GM10248 (cell line): ENCODE data around the gene MAN1A2.
"Not testable (repeated sequence)": the region's sequence is repeated elsewhere in the genome, so short reads cannot be mapped to it uniquely, and the experiment has no call there.

Experiments used
- CTCF ChIA-PET: fragments of 300-600 bp; sonication (Branson Sonifier 250); formaldehyde crosslinking; extraction: SDS; loops from one replicate; lab custom pipeline; 2021; ENCODE audit warnings: antibody characterized with exemption; lab: Yijun Ruan, JAX
- POLR2A ChIA-PET: fragments of 350-650 bp; sonication (Branson Sonifier 250); formaldehyde crosslinking; extraction: SDS; loops from one replicate; lab custom pipeline; 2020; ENCODE audit warnings: antibody characterized with exemption; lab: Yijun Ruan, JAX
- DNase-seq: peaks from one replicate; pipeline ENCODE4 v3.0.0; 2012; ENCODE audit errors: extremely low spot score
- TF ChIP-seq, protein P1 (sequence below): IDR thresholded peaks from 2 replicates; pipeline ENCODE4 v1.5.1; 2012; ENCODE audit warnings: mild to moderate bottlenecking, low read depth; ENCODE audit errors: extremely low read depth, missing control alignments, control extremely low read depth

Gene MAN1A2

GRCh38 chr1:117447661-117448060, 80.4 kb downstream of the MAN1A2 start:
- ChIA-PET CTCF (interaction anchor here (1.5 kb wide), 1 partner anchor 9 kb away, joined by 4 read pairs; no protein-coding TSS in a partner anchor), POLR2A (no interaction called here)
- TF ChIP-seq, protein P1, sequence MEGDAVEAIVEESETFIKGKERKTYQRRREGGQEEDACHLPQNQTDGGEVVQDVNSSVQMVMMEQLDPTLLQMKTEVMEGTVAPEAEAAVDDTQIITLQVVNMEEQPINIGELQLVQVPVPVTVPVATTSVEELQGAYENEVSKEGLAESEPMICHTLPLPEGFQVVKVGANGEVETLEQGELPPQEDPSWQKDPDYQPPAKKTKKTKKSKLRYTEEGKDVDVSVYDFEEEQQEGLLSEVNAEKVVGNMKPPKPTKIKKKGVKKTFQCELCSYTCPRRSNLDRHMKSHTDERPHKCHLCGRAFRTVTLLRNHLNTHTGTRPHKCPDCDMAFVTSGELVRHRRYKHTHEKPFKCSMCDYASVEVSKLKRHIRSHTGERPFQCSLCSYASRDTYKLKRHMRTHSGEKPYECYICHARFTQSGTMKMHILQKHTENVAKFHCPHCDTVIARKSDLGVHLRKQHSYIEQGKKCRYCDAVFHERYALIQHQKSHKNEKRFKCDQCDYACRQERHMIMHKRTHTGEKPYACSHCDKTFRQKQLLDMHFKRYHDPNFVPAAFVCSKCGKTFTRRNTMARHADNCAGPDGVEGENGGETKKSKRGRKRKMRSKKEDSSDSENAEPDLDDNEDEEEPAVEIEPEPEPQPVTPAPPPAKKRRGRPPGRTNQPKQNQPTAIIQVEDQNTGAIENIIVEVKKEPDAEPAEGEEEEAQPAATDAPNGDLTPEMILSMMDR, result no peak

GRCh38 chr1:117452216-117452615, 85.0 kb downstream of the MAN1A2 start:
- no peak for DNase-seq
- ChIA-PET CTCF (interaction anchor here (1.0 to 2.2 kb wide), 3 partner anchors 10 to 162 kb away, joined by 3 to 7 read pairs (median 3); no protein-coding TSS in a partner anchor), POLR2A (no interaction called here)
- TF ChIP-seq, protein P1, result no peak

More at GRCh38 chr1:117447661-117448060, 80.4 kb downstream of the MAN1A2 start:
- no peak for DNase-seq

DNA sequence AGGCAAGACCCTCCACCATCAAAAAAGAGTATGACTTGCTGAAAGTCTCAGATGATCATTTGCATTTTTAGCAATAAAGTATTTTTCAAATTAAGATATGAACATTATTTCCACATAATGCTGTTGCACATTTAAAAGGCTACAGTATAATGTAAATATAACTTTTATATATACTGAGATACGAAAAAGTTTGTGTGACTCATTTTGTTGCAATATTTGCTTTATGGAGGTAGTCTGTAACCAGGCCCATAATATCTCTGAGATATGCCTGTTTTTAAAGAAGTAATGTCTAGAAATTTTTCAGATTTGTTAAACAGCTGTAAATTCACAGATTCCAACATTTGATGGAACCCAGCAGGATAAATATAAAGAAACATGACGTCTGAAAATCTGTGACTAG, 86.7 kb downstream of the MAN1A2 start:
- ChIA-PET CTCF (no interaction called here), POLR2A (no interaction called here)
- TF ChIP-seq, protein P1, result no peak
- no peak for DNase-seq

GRCh38 chr1:117458410-117458809, 91.2 kb downstream of the MAN1A2 start:
- POLR2A ChIA-PET, CTCF ChIA-PET, DNase-seq: not testable (repeated sequence)

DNA sequence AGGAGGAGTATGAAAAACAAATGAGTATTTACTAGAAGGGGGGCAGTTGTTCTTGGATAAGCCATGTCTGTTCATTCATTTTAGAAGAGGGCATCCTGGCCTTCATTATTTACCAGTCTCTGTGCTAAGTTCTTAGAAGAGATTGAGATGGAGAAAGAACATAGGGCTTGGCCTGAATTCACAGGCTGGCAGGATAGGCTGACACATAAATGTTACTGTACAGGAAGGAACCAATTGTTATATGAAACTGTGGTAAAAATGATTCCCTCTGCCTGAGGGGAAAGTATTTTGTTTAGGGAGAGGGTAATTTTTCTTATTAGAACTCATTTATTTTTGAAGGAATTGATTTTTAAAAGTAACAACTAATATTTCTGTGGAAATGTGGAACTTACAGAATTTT, 99.5 kb downstream of the MAN1A2 start:
- no peak for DNase-seq
- TF ChIP-seq, protein P1, result no peak
- ChIA-PET CTCF (no interaction called here), POLR2A (no interaction called here)

- POLR2A ChIA-PET, result no interaction called here
- no peak for DNase-seq
- TF ChIP-seq, protein P1, result no peak
- CTCF ChIA-PET, result no interaction called here
These were observed 100.1 kb downstream of the MAN1A2 start for GRCh38 chr1:117467336-117467735.

DNA sequence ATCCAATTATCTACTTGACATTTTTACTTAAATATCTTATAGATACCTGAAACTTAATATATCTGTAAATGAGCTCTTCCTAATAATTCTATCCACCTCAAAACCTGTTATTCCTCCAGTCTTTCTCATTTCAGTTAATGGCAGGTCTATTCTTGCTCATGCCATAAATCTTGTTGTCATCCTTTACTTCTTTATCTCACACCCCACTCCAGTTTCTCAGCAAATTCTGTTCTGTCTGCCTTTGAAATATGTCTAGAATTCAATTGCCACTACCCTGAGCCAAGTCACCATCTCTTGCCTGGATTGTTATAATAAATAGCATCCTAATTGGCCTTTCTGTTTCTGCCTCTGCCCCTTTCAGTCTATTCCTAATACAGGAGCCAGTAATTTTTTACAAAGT, 105.8 kb downstream of the MAN1A2 start:
- POLR2A ChIA-PET, result no interaction called here
- no peak for DNase-seq
- TF ChIP-seq, protein P1, result no peak
- CTCF ChIA-PET, result interaction anchor here (1.1 to 1.6 kb wide), 2 partner anchors 8 to 11 kb away, joined by 3 to 5 read pairs; no protein-coding TSS in a partner anchor

GRCh38 chr1:117475495-117475894, 108.2 kb downstream of the MAN1A2 start:
- DNase-seq, POLR2A ChIA-PET, CTCF ChIA-PET: not testable (repeated sequence)
